KOPT-K1 (cell line): ENCODE measurements around the gene DAND5.

Experiments
- H3K27ac ChIP-seq: fragments of 200-600 bp; sonication (generic); 2 replicates; pipeline ENCODE4 v1.5.1; 2016; ENCODE audit warnings: antibody characterized with exemption, mild to moderate bottlenecking, low read depth, low read length; ENCODE audit not compliant: poor library complexity, severe bottlenecking
- H3K36me3 ChIP-seq: fragments of 200-600 bp; sonication (generic); 2 replicates; pipeline ENCODE4 v1.5.1; 2017; ENCODE audit warnings: antibody characterized with exemption, mild to moderate bottlenecking, low read length, moderate library complexity; ENCODE audit not compliant: insufficient read depth
- H3K9me3 ChIP-seq: fragments of 200-600 bp; sonication (generic); 2 replicates; pipeline ENCODE4 v1.5.1; 2017; ENCODE audit warnings: antibody characterized with exemption, low read length, mild to moderate bottlenecking; ENCODE audit not compliant: insufficient read depth, poor library complexity, severe bottlenecking

DAND5 gene

DNA sequence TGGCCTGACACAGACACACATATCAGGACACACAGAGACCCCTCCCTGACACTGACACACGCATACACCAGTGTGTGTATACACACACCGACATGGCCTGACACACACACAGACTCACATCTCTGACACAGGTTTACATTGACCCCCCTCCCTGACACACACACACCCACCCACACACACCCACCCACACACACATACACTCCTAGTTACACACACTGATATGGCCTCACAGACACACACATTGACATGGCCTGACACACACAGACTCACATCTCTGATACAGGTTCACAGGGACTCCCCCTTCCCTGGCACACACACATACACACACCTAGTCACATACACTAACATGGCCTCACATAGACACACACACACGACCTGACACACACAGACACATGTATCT is 21.5 kb downstream of the DAND5 start:
- Histone ChIP-seq H3K36me3 (no peaks in the 10 kb centered on the region), H3K27ac (no peak overlapping the region), H3K9me3 (no peaks in the 10 kb centered on the region)

DNA sequence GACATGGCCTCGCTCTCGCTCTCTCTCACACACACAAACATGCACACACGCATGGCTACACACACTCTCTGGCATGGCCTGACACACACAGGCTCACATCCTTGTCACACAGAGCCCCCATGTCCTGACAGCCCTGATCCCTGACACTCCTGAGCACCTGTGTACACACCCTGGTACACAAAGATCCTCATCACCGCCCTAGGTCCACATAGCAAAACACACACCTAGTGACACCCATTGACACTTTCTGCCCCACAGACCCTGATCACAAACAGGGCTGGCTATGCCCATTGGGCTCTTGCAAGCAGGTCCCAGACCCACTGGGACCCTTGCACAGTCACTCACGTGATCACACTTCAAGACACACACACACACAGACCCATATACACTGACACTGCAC is 21.9 kb downstream of the DAND5 start:
- Histone ChIP-seq H3K27ac (no peak overlapping the region), H3K36me3 (no peaks in the 10 kb centered on the region), H3K9me3 (no peaks in the 10 kb centered on the region)

DNA sequence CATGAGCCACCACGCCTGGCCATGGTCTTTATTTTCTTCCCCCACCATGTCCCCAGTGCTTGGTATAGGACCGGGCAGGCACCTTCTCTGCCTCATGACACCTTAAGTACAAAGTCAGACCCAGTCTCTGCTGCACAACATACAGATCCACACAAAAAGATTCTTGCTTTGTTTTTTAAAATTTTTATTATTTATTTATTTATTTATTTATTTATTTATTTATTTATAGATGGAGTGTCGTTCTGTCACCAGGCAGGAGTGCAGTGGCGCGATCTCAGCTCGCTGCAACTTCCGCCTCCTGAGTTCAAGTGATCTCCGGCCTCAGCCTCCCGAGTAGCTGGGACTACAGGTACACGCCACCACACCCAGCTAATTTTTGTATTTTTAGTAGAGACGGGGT is 23.4 kb downstream of the DAND5 start:
- Histone ChIP-seq H3K27ac (no peak overlapping the region), H3K36me3 (no peaks in the 10 kb centered on the region), H3K9me3 (no peaks in the 10 kb centered on the region)

DNA sequence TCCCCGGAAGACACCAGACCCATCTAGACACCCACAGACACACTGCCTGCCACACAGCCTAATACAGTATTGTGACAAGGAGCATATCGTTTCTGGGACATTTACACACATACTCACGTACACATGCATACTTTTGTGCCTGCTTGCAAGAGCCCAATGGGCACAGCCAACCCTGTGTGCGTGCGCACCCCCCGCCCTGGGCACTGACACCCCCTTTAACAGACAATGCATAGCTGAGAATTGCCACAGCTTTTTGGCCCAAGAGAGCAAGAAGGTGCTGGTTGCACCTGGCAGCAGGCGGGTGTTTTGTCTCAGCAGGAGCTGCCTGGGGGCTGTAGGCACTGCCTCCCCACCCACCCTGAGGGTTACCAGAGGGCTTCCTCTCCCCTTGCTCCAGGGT is 24.2 kb downstream of the DAND5 start:
- no peaks in the 10 kb centered on the region; the same call in 1 of the 2 replicates for H3K36me3 ChIP-seq
- H3K9me3 ChIP-seq, result no peaks in the 10 kb centered on the region
- no peak overlapping the region for H3K27ac ChIP-seq

DNA sequence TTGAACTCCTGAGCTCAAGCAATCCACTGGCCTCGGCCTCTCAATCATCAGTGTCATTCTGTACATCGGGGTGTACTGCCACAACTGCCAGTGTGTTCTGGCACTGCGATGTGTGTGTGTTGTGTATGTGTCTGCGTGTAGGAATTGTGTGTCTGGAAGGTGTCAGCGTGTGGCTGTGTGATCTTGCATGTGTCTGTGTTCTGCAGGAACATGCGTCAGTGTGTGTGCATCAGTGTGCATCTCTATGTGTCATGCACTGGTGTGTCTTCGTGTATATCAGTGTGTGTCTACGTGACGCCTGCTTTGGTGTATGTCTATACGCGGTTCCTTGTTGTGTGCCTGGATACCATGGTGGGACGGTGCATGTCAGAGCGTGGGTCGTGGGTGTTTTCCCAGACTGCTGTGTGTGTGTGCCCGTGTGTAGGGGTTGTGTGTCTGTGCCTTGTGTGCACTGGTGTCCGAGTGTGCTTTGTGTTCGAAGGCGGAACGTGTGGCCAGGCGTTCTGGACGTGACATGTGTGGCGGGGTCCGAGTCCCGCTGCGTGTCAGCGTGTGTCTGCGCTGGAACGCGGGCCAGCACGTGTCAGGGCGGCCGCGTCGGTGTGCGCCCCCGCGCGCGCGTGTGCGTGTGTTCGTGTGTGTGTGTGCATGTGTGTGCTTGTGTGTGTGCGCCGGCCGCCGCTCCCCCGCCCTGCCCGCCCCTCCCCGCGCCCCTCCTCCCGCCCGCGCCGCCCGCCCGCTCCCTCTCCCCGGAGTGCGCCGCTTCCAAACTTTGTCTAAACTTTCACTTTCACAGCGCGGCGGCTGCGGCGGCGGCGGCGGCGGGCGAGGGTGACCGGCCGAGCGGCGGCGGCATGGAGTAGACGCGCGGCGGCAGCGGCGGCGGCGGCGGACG is 25.6 kb downstream of the DAND5 start, which contains the start of gene NFIX:
NFIX (plus strand) TSS at position 775 of the 895 bp plus-strand sequence. CDS start 363 bp downstream, outside the sequence.
- Histone ChIP-seq H3K27ac (no peak within 1 kb of the TSS), H3K36me3 (no peaks in the 10 kb centered on the region; the same call in 1 of the 2 replicates), H3K9me3 (no peaks in the 10 kb centered on the region)

DNA sequence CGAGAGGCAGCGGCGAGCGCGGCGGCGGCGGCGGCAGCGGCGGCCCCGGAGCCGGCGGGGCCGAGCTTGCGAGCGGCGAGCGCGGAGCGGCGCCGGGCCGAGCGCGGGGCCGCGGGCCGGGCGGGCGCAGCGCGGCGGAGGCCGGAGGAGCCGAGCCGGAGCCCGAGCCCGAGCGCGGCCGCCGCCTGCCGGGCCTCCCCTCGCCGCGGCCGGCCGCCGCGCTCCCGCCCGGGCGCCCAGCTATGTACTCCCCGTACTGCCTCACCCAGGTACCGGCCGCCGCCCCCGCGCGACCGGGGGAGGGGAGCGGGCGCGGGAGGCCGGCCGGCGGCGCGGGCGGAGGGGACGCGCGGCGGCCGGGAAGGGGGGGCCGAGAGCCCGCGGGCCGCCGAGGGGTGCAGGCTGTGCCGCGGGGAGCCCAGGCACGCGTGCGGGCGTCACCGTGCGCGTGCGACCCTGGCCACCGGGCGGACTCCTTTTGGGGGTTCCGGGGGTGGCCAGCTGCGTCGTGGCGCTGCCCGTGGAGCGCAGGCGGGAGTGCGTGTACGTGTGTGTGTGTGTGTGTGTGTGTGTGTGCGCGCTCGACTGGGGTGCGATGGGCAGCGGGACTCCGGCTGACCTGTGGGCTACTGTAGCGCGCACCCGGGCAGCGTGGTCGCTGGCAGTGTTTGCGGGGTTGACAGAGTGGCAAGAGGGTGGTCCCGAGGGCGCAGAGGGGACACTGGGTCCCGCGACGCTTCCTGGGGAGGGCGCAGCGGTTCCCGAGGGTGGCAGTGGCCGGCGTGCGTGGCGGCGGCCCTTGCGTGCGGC is 26.4 kb downstream of the DAND5 start:
- no peaks in the 10 kb centered on the region for H3K9me3 ChIP-seq
- H3K27ac ChIP-seq, result no peak overlapping the region
- no peaks in the 10 kb centered on the region; the same call in 1 of the 2 replicates for H3K36me3 ChIP-seq

DNA sequence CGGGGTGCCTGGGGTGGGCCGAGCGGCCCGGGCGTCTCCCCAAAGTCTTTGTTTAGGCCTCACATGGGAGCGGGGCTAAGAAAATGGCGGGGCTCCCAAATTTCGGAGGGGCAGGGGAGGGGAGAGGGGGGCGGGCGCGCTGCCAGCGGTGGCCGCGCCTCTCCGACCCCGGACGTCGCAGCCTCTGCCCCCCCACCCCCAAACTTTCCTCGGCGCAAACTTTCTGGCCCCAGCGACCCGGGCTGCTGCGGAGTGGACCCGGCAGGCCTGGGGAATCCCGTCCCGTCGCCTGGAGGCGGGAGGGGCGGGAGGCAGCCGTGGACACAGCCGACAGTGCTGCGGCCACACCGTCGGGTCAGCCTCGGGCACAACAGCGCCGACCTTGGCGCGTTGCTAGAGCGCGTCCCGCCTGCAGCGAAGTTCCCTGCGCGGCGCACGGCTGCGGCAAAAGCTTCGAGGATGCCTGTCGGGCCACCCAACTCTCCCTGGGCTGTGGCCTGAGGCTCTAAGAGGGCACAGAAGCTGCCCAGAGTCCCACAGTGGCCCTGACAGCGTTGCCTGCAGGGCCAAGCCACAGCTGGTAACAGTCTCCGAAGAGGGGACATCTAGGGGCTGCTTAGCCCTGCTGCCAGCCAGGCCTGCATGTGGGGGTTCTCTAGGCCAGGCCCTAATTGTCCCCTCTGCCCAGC is 27.2 kb downstream of the DAND5 start:
- no peaks in the 10 kb centered on the region for H3K9me3 ChIP-seq
- H3K27ac ChIP-seq, result no peak overlapping the region
- no peaks in the 10 kb centered on the region; the same call in 1 of the 2 replicates for H3K36me3 ChIP-seq

DNA sequence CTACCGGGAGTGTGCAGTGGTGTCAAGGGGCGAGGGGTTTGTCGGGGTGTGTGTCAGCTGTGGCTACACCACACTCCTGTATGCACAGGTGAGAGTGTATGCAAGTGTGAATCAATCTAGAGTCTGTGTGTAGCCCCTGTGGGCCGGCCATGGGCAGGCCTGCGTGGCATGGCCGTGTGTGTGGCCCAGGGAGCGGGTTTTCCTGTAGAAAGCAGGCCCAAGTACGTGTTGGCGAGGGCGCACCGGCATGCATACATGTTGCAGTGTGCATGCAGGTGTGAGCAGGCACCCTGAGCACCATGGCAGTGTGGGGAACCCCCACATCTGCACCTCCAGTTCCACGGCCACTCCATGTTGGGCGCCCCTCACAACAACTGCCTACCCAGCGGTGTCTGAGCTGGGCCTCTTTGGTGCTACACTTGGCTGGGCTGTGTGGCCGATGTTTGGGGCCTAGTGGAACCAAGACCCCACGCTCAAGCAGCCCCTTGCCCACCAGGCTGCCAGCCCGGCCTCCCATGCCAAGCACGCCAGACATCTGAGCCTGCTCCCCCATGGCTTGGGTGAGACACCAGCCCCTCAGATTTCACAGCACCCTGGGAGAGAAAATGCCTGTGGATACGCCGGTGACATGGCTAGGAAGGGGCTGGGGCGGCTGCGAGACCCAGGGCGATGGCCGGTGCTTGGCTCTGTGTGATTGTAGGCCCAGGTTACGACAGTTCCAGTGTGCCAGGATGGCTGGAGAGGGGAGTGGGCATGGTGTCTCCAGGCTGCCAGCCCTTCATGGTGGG is 28.0 kb downstream of the DAND5 start:
- Histone ChIP-seq H3K36me3 (no peaks in the 10 kb centered on the region; the same call in 1 of the 2 replicates), H3K27ac (no peak overlapping the region), H3K9me3 (no peaks in the 10 kb centered on the region)

DNA sequence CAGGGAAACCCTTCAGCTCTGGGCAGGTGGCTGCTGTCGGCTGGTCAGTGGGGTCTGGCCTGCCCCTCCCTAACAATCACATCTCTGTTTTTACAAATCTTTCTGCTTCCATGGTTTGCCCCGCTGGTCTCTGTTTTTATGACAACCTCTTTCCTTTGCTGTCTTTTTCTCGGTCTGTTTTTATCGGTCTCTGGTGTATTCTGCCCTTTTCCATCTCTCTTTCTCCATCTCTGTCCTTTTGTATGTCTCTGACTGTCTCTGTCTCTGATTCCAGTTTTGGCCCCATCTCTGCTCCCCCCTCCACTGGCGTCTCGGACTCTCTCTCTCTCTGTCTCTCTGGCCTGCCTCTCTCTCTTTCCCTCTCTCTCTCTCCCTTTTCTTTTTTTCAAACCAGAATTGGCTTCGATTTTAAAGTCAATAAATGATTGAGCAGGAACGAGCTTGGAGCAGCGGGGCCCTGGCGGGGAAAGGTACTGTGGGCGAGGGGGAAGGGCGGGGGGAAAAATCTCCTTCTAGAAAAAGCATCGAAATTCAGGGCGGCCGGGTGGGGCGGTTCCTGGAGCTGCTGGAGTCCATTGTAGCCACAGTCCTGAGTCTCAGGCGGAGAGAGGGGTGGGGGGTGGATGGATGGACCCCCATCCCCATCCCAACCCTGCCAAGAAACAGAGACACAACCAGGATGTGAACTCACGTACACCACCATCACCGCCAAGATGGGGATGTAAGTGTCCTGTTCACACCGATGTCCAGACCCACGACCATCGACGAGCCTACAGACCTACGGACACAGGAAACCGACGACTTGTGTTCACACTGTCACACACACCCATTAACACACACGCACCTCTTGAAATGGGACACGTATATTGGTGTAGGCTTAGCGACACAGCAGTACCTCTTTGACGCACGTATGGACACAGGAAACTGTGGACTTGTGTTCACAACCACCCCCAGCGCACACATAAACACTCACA is 28.9 kb downstream of the DAND5 start:
- no peaks in the 10 kb centered on the region; the same call in 1 of the 2 replicates for H3K36me3 ChIP-seq
- H3K27ac ChIP-seq, result no peak overlapping the region
- H3K9me3 ChIP-seq, result no peaks in the 10 kb centered on the region

DNA sequence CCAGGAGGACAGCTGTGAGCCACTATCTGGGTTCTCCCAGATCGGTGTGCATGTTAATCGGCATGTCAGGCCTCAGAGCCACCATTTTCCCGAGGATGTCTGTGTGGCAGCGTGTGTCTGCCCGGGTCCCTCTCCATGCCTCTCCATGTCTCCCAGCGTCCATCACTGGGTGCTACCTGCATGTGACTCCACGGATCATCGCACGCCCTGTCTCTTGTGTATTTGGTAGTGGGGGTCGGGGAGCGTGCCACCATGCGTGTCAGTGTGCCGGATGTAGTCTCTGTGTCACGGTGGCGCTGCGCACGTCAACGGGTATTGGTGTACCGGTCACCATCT is 31.8 kb downstream of the DAND5 start:
- no peaks in the 10 kb centered on the region for H3K9me3 ChIP-seq
- H3K27ac ChIP-seq, result no peak overlapping the region
- no peaks in the 10 kb centered on the region; the same call in 1 of the 2 replicates for H3K36me3 ChIP-seq

DNA sequence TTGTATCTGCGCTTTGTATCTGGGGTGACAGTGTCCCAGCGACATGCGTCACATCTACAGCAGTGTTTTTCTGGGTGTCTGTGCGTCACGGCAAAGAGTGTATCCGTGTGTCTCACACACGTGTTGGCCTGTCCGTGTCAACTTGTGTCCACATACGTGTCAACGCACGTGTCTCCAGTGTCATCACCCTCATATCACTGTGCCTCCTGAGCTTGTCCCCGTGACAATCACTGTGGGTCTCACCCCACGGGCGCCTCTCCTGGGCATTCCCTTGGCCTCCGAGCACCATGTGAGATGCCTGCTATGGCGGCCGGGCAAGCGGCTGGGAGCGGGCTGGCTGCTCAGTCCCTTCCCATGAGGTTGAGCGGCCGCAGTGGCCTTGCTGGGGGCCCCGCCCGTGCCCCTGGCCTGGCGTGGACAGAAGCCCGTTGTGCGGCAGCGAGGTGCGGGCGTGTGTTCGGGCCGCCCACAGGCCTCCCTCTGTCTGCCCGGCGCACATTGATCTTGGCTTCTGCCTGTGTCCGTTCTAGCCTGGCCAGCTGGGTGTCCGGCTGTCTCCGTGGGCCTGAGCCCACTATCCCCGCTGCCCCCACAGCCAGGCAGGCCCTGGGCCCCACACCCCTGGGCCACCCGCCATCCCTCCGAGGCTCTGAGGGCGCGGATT is 32.3 kb downstream of the DAND5 start:
- Histone ChIP-seq H3K27ac (no peak overlapping the region), H3K9me3 (no peaks in the 10 kb centered on the region), H3K36me3 (no peaks in the 10 kb centered on the region; the same call in 1 of the 2 replicates)

DNA sequence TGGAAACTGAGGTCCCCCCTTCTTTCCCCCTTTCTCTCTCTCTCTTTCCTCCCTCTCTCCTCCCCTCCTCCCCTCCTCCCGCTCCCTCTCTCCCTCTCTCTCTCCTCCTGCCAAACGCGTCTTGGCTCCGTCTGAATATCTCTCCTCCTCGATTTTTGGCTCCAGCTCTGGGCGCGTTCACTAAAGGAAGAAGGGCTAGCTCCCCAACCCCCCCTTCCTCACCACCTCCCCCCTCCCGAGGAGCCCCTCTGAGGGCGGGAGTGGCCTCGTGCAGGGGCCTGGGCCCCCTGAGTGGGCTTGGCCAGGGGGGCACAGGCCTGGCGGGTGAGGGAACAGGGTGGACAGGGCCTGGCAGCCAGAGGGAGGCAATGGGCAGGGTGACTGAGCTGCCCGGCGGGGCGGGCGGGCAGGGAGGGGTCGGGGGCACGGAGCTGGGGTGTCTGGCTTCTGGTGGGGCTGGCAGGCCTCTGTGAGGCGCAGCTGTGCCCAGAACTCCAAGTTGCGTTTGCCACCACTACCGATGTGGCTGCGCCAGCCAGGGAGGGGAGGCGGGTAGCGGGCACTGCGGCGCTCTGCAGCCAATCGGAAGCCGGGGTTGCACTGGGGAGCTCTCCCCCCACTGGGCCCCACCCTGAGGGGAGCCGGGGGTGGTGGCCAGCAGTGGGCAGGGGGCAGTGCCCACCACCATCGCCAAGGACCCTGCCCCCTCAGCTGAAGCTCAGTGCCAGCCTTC is 33.0 kb downstream of the DAND5 start:
- Histone ChIP-seq H3K36me3 (no peaks in the 10 kb centered on the region; the same call in 1 of the 2 replicates), H3K9me3 (no peaks in the 10 kb centered on the region), H3K27ac (no peak overlapping the region)
